WTC11 (cell line): Measurements from ENCODE around the gene DISC1. TPM values are rescaled to one million over a fixed set of nuclear protein-coding genes. Genes with fewer than 3 reads are reported as not detected.

Experiments used
- ATAC-seq: fragments of 200-7000 bp; cut with Tn5 transposase; 2 replicates; pipeline ENCODE4 v1.10.0; 2021; ENCODE audit warnings: mild to moderate bottlenecking, moderate library complexity
- CTCF ChIA-PET: fragments of 300-600 bp; sonication (Branson Sonifier 250); formaldehyde crosslinking; loops from one replicate; lab custom pipeline; 2021; ENCODE audit warnings: antibody characterized with exemption; lab: Charles Lee
- POLR2A ChIA-PET: fragments of 350-600 bp; sonication (Branson Sonifier 250); formaldehyde crosslinking; loops from one replicate; lab custom pipeline; 2021; ENCODE audit warnings: antibody characterized with exemption; lab: Charles Lee
- DNase-seq: peaks from one replicate; pipeline ENCODE4 v3.0.0; 2021; ENCODE audit warnings: low spot score
- H3K27ac Mint-ChIP-seq: 2 replicates; pipeline ENCODE4 v1.8.0; 2021; ENCODE audit warnings: mixed read lengths
- H3K27me3 Mint-ChIP-seq: 2 replicates; pipeline ENCODE4 v1.8.0; 2021; ENCODE audit warnings: low read depth, mild to moderate bottlenecking, moderate library complexity, mixed read lengths
- H3K36me3 Mint-ChIP-seq: 2 replicates; pipeline ENCODE4 v1.8.0; 2021; ENCODE audit warnings: mixed read lengths
- H3K4me1 Mint-ChIP-seq: 2 replicates; pipeline ENCODE4 v1.8.0; 2022; ENCODE audit warnings: mixed read lengths
- H3K4me3 Mint-ChIP-seq: 2 replicates; pipeline ENCODE4 v1.8.0; 2021; ENCODE audit warnings: mild to moderate bottlenecking, moderate library complexity, mixed read lengths
- H3K9me3 Mint-ChIP-seq: 2 replicates; pipeline ENCODE4 v1.8.0; 2021; ENCODE audit warnings: mixed read lengths
- ATF2 ChIP-seq: sonication (generic); formaldehyde crosslinking; IDR thresholded peaks from 2 replicates; pipeline ENCODE4 v1.8.1; 2022; ENCODE audit warnings: low read depth, missing genetic modification reagents, borderline replicate concordance
- CREB1 ChIP-seq: sonication (generic); formaldehyde crosslinking; IDR thresholded peaks from 2 replicates; pipeline ENCODE4 v1.8.0; 2023; ENCODE audit warnings: mild to moderate bottlenecking, missing genetic modification reagents
- CTCF ChIP-seq: fragments of 200-600 bp; IDR thresholded peaks from 2 replicates; pipeline ENCODE4 v1.8.0; 2022; ENCODE audit warnings: antibody characterized with exemption
- GABPB1 ChIP-seq: sonication (generic); formaldehyde crosslinking; IDR thresholded peaks from 2 replicates; pipeline ENCODE4 v1.8.1; 2023; ENCODE audit warnings: mild to moderate bottlenecking, missing genetic modification reagents
- HMGA2 ChIP-seq: fragments of 250-450 bp; sonication (Bioruptor Pico); IDR thresholded peaks from 2 replicates; pipeline ENCODE4 v1.4.0; 2021; ENCODE audit warnings: mild to moderate bottlenecking, moderate library complexity
- HMGXB4 ChIP-seq: sonication (generic); formaldehyde crosslinking; IDR thresholded peaks from 2 replicates; pipeline ENCODE4 v1.8.1; 2023; ENCODE audit warnings: mild to moderate bottlenecking, moderate library complexity, missing genetic modification reagents
- MLX ChIP-seq: sonication (generic); formaldehyde crosslinking; IDR thresholded peaks from 2 replicates; pipeline ENCODE4 v1.8.1; 2023; ENCODE audit warnings: mild to moderate bottlenecking, missing genetic modification reagents, moderate library complexity
- MYBL2 ChIP-seq: sonication (generic); formaldehyde crosslinking; IDR thresholded peaks from 2 replicates; pipeline ENCODE4 v1.8.1; 2023; ENCODE audit warnings: mild to moderate bottlenecking, moderate library complexity, missing genetic modification reagents
- PREB ChIP-seq: sonication (generic); formaldehyde crosslinking; IDR thresholded peaks from 2 replicates; pipeline ENCODE4 v1.8.1; 2022; ENCODE audit warnings: mild to moderate bottlenecking, missing genetic modification reagents, moderate library complexity, borderline replicate concordance
- RELA ChIP-seq: sonication (generic); formaldehyde crosslinking; IDR thresholded peaks from 2 replicates; pipeline ENCODE4 v1.8.1; 2022; ENCODE audit warnings: missing genetic modification reagents, mild to moderate bottlenecking, borderline replicate concordance
- STAT6 ChIP-seq: sonication (generic); formaldehyde crosslinking; conservative IDR thresholded peaks from 2 replicates; pipeline ENCODE4 v1.8.1; 2023; ENCODE audit warnings: mild to moderate bottlenecking, low read depth, missing genetic modification reagents, moderate library complexity
- ZBTB43 ChIP-seq: sonication (generic); formaldehyde crosslinking; IDR thresholded peaks from 2 replicates; pipeline ENCODE4 v1.8.1; 2023; ENCODE audit warnings: mild to moderate bottlenecking, missing genetic modification reagents
- ZNF121 ChIP-seq: sonication (generic); formaldehyde crosslinking; IDR thresholded peaks from 2 replicates; pipeline ENCODE4 v1.8.0; 2023; ENCODE audit warnings: missing genetic modification reagents
- ZNF219 ChIP-seq: sonication (generic); formaldehyde crosslinking; IDR thresholded peaks from 2 replicates; pipeline ENCODE4 v1.8.0; 2023; ENCODE audit warnings: missing genetic modification reagents, mild to moderate bottlenecking, borderline replicate concordance
- ZNF317 ChIP-seq: sonication (generic); formaldehyde crosslinking; IDR thresholded peaks from 2 replicates; pipeline ENCODE4 v1.8.1; 2023; ENCODE audit warnings: low read depth, mild to moderate bottlenecking, moderate library complexity, missing genetic modification reagents, borderline replicate concordance
- total RNA-seq: library from RNA; stranded (reverse); gene quantifications from 3 replicates; pipeline ENCODE4 v1.2.3, GENCODE V29; 2021

DISC1 gene
- total RNA-seq, 1 experiment from 2014 or later: 5.5 TPM

GRCh38 chr1:231940116-231940515 lies 313.5 kb downstream of the DISC1 start:
- Mint-ChIP-seq H3K9me3 (no peaks in the 10 kb centered on the region), H3K27ac (no peak overlapping the region), H3K36me3 (no peaks in the 10 kb centered on the region), H3K27me3 (peaks cover 19% of the 10 kb centered on the region), H3K4me3 (no peak overlapping the region), H3K4me1 (peaks cover 16% of the 10 kb centered on the region)
- DNase-seq (no peak), ATAC-seq (no peak)
- CTCF ChIA-PET: interaction anchor here (0.5 to 1.6 kb wide), 4 partner anchors 8 to 585 kb away, joined by 3 to 5 read pairs (median 4); no protein-coding TSS in a partner anchor
- POLR2A ChIA-PET: no interaction called here
- TF ChIP-seq MLX (no peak), CTCF (no peak), ZNF121 (CRISPR knock-in tag) (no peak), ZNF219 (CRISPR knock-in tag) (no peak), GABPB1 (no peak), ZBTB43 (CRISPR knock-in tag) (no peak), CREB1 (no peak), RELA (no peak), HMGXB4 (CRISPR knock-in tag) (no peak), ZNF317 (no peak)

GRCh38 chr1:231940701-231941100 lies 314.1 kb downstream of the DISC1 start:
- no peak overlapping the region for H3K27ac Mint-ChIP-seq
- CTCF ChIA-PET: interaction anchor here (0.5 to 1.6 kb wide), 3 partner anchors 9 to 585 kb away, joined by 4 to 5 read pairs (median 4); no protein-coding TSS in a partner anchor

More at GRCh38 chr1:231940701-231941100, 314.1 kb downstream of the DISC1 start:
- TF ChIP-seq STAT6 (no peak), MYBL2 (CRISPR knock-in tag) (no peak), ZNF317 (no peak), PREB (no peak), HMGA2 (no peak), ATF2 (CRISPR knock-in tag) (no peak)
- no peaks in the 10 kb centered on the region for H3K36me3 Mint-ChIP-seq
- H3K9me3 Mint-ChIP-seq: no peaks in the 10 kb centered on the region
- DNase-seq (no peak), ATAC-seq (no peak)
- H3K27me3 Mint-ChIP-seq: peaks cover 19% of the 10 kb centered on the region
- peaks cover 14% of the 10 kb centered on the region for H3K4me1 Mint-ChIP-seq
- POLR2A ChIA-PET: no interaction called here
- no peak overlapping the region for H3K4me3 Mint-ChIP-seq
